MM.1S (cell line): ENCODE results near the gene EPRS1.

Experiments used
- DNase-seq: peaks from one replicate; pipeline ENCODE4 v3.0.0-alpha.2; 2015
- H2AFZ ChIP-seq: fragments of 300-600 bp; sonication (generic); 2 replicates; pipeline ENCODE4 v1.6.0; 2016; ENCODE audit warnings: antibody characterized with exemption, low read length
- H3F3A ChIP-seq: fragments of 300-600 bp; sonication (generic); 2 replicates; pipeline ENCODE4 v1.6.1; 2016; ENCODE audit warnings: mild to moderate bottlenecking, antibody characterized with exemption, low read length, moderate library complexity, mixed read lengths; ENCODE audit not compliant: insufficient read depth
- H3K27ac ChIP-seq: fragments of 300-600 bp; sonication (generic); 2 replicates; pipeline ENCODE4 v1.5.1; 2016; ENCODE audit warnings: mild to moderate bottlenecking, low read length
- H3K27me3 ChIP-seq: fragments of 300-600 bp; sonication (generic); replicated peaks from 2 replicates; pipeline ENCODE4 v1.6.0; 2016; ENCODE audit warnings: low read length; ENCODE audit not compliant: insufficient read depth
- H3K36me3 ChIP-seq: fragments of 300-600 bp; sonication (generic); replicated peaks from 2 replicates; pipeline ENCODE4 v1.6.1; 2016; ENCODE audit warnings: mild to moderate bottlenecking, low read length, mixed read lengths; ENCODE audit not compliant: insufficient read depth
- H3K4me1 ChIP-seq: fragments of 300-600 bp; sonication (generic); 2 replicates; pipeline ENCODE4 v1.6.1; 2016; ENCODE audit warnings: low read length, mixed read lengths
- H3K4me2 ChIP-seq: fragments of 300-600 bp; sonication (generic); 2 replicates; pipeline ENCODE4 v1.6.0; 2016; ENCODE audit warnings: low read depth, low read length
- H3K4me3 ChIP-seq: fragments of 300-600 bp; sonication (generic); 2 replicates; pipeline ENCODE4 v1.5.1; 2016; ENCODE audit warnings: low read length, mixed read lengths
- H3K79me2 ChIP-seq: fragments of 300-600 bp; sonication (generic); 2 replicates; pipeline ENCODE4 v1.6.1; 2016; ENCODE audit warnings: mixed run types, low read length, mixed read lengths
- H3K9ac ChIP-seq: fragments of 300-600 bp; sonication (generic); 2 replicates; pipeline ENCODE4 v1.6.1; 2016; ENCODE audit warnings: low read length, mixed read lengths
- H3K9me2 ChIP-seq: fragments of 300-600 bp; sonication (generic); replicated peaks from 2 replicates; pipeline ENCODE4 v1.6.1; 2016; ENCODE audit warnings: mild to moderate bottlenecking, low read length, mixed read lengths; ENCODE audit not compliant: insufficient read depth
- H3K9me3 ChIP-seq: fragments of 300-600 bp; sonication (generic); replicated peaks from 2 replicates; pipeline ENCODE4 v1.6.1; 2016; ENCODE audit warnings: mild to moderate bottlenecking, low read length, mixed read lengths; ENCODE audit not compliant: insufficient read depth
- H4K20me1 ChIP-seq: fragments of 300-600 bp; sonication (generic); 2 replicates; pipeline ENCODE4 v1.6.1; 2016; ENCODE audit warnings: mild to moderate bottlenecking, low read length, moderate library complexity, mixed read lengths; ENCODE audit not compliant: insufficient read depth
- CTCF ChIP-seq: fragments of 300-600 bp; sonication (generic); IDR thresholded peaks from 2 replicates; pipeline ENCODE4 v1.5.1; 2016; ENCODE audit warnings: antibody characterized with exemption, low read length, mixed read lengths
- EZH2 ChIP-seq: fragments of 300-600 bp; sonication (generic); optimal IDR thresholded peaks from 2 replicates; pipeline ENCODE3; 2017; ENCODE audit warnings: low read depth, mild to moderate bottlenecking, antibody characterized with exemption, low read length, mixed read lengths
- EZH2phosphoT487 ChIP-seq: fragments of 300-600 bp; sonication (generic); IDR thresholded peaks from 2 replicates; pipeline ENCODE4 v1.6.1; 2018; ENCODE audit warnings: antibody characterized with exemption, low read length

EPRS1 gene

GRCh38 chr1:220046052-220046930, at the start of gene EPRS1:
TSS of gene EPRS1 (minus strand) at chr1:220046505. CDS start at chr1:220046388, 117 bp downstream.
- H3K9ac ChIP-seq = peak within 1 kb of the TSS; percentile 85
- no peaks in the 10 kb centered on the region for H3K9me2 ChIP-seq
- TF ChIP-seq CTCF = peak; percentile 66
- no peak for TF ChIP-seq EZH2
- peak within 1 kb of the TSS; percentile 94 for H3K4me3 ChIP-seq
- peaks cover 50% of the 10 kb centered on the region for H3K79me2 ChIP-seq
- H3K36me3 ChIP-seq = no peaks in the 10 kb centered on the region; the same call in 1 of the 2 replicates
- no peaks in the 10 kb centered on the region for H3K9me3 ChIP-seq
- peak within 1 kb of the TSS; percentile 72; the same call in 1 of the 2 replicates for H3K27ac ChIP-seq
- H3K27me3 ChIP-seq = no peaks in the 10 kb centered on the region
- peak within 1 kb of the TSS; percentile 51 for H3K4me2 ChIP-seq
- peak within 1 kb of the TSS; percentile 86 for H2AFZ ChIP-seq
- H3K4me1 ChIP-seq = peaks cover 13% of the 10 kb centered on the region
- peak; percentile 99 for DNase-seq
- H3F3A ChIP-seq = peaks cover 9% of the 10 kb centered on the region; the same call in 1 of the 2 replicates
- H4K20me1 ChIP-seq = peaks cover 4% of the 10 kb centered on the region; the same call in 1 of the 2 replicates

- H3K9me3 ChIP-seq = no peaks in the 10 kb centered on the region
Measured at GRCh38 chr1:220094016-220094911, 48.0 kb upstream of the EPRS1 start, which contains the start of gene IARS2. TSS of gene IARS2 (plus strand) at chr1:220094132. CDS start at chr1:220094217, 85 bp downstream.

More at GRCh38 chr1:220094016-220094911, 48.0 kb upstream of the EPRS1 start, which contains the start of gene IARS2:
- Histone ChIP-seq H3K9me2 (no peaks in the 10 kb centered on the region), H3K4me2 (peak within 1 kb of the TSS; percentile 90), H3K27ac (peak within 1 kb of the TSS; percentile 26; the same call in 1 of the 2 replicates), H3K27me3 (no peaks in the 10 kb centered on the region), H3K36me3 (peaks cover 5% of the 10 kb centered on the region; the same call in 1 of the 2 replicates), H4K20me1 (no peaks in the 10 kb centered on the region), H3K4me3 (peak within 1 kb of the TSS; percentile 92), H2AFZ (peak within 1 kb of the TSS; percentile 98), H3K4me1 (peaks cover 9% of the 10 kb centered on the region), H3K79me2 (peaks cover 25% of the 10 kb centered on the region), H3K9ac (peak within 1 kb of the TSS; percentile 73), H3F3A (peaks cover 22% of the 10 kb centered on the region)
- peak; percentile 93 for DNase-seq
- TF ChIP-seq EZH2phosphoT487 (no peak), CTCF (no peak), EZH2 (no peak)
